HepG2 (cell line): ENCODE measurements around the gene TKFC. TPM values are rescaled to one million over a fixed set of nuclear protein-coding genes. Genes with fewer than 3 reads are reported as not detected.
A peak's percentile ranks its signal among the peaks of the same experiment; 100 is the strongest.

ENCODE experiments used
- ARNT ChIP-seq: fragments of 450-650 bp; IDR thresholded peaks from 2 replicates; pipeline ENCODE4 v1.6.1; 2017
- ATF5 ChIP-seq: sonication (generic); formaldehyde crosslinking; IDR thresholded peaks from 2 replicates; pipeline ENCODE4 v1.4.0; 2020; ENCODE audit warnings: mild to moderate bottlenecking, low read depth, missing genetic modification reagents
- DMAP1 ChIP-seq: IDR thresholded peaks from 2 replicates; pipeline ENCODE4 v1.6.1; 2016
- KDM1A ChIP-seq: IDR thresholded peaks from 2 replicates; pipeline ENCODE4 v1.6.1; 2016; ENCODE audit warnings: missing compliant biosample characterization
- NCOR1 ChIP-seq: fragments of 200-600 bp; sonication (generic); IDR thresholded peaks from 2 replicates; pipeline ENCODE4 v1.7.0; 2017; ENCODE audit warnings: antibody characterized with exemption, low read length, borderline replicate concordance
- RFXAP ChIP-seq: sonication (generic); formaldehyde crosslinking; IDR thresholded peaks from 2 replicates; pipeline ENCODE4 v1.4.0; 2020; ENCODE audit warnings: missing genetic modification reagents, borderline replicate concordance
- XRCC5 ChIP-seq: fragments of 200-400 bp; formaldehyde crosslinking; optimal IDR thresholded peaks from 2 replicates; pipeline ENCODE3; 2017; ENCODE audit warnings: mild to moderate bottlenecking, low read length
- ZNF124 ChIP-seq: sonication (generic); formaldehyde crosslinking; IDR thresholded peaks from 2 replicates; pipeline ENCODE4 v1.4.0; 2020; ENCODE audit warnings: missing genetic modification reagents
- ZNF280D ChIP-seq: sonication (generic); formaldehyde crosslinking; IDR thresholded peaks from 2 replicates; pipeline ENCODE4 v1.5.1; 2020; ENCODE audit warnings: mild to moderate bottlenecking, missing genetic modification reagents
- ZNF501 ChIP-seq: sonication (generic); formaldehyde crosslinking; IDR thresholded peaks from 2 replicates; pipeline ENCODE4 v1.5.1; 2020; ENCODE audit warnings: mild to moderate bottlenecking, moderate library complexity, missing genetic modification reagents
- ZNF704 ChIP-seq: sonication (generic); formaldehyde crosslinking; IDR thresholded peaks from 2 replicates; pipeline ENCODE4 v1.8.1; 2023; ENCODE audit warnings: mild to moderate bottlenecking, inconsistent platforms, moderate library complexity, missing genetic modification reagents, borderline replicate concordance
- ZZZ3 ChIP-seq: sonication (generic); formaldehyde crosslinking; IDR thresholded peaks from 2 replicates; pipeline ENCODE4 v1.4.0; 2020; ENCODE audit warnings: missing genetic modification reagents, mild to moderate bottlenecking, borderline replicate concordance
- polyA plus RNA-seq, 8 experiments: library from polyadenylated mRNA; depleted of rRNA in 3 of 8; stranded (reverse) in 7 of 8; unstranded in 1 of 8; fragments of >200 nt; fragmentation: Illumina TruSeq in 4 of 8; extraction: Trizol in 4 of 8; gene quantifications; 2 replicates each; pipeline versions ENCODE4 v1.2.1 to v1.2.3, GENCODE V29; 2011 to 2016; ENCODE audit warnings: low read depth in 4 of 8, missing spikeins in 1 of 8, mixed read lengths in 1 of 8; ENCODE audit not compliant: insufficient read depth in 1 of 8
- total RNA-seq, 5 experiments: library from RNA; depleted of rRNA; stranded (reverse); fragments of >200 nt; fragmentation: Illumina TruSeq; extraction: Trizol; gene quantifications; 2 replicates each; pipeline ENCODE4 v1.2.3, GENCODE V29; 2016; ENCODE audit warnings: low read depth in 1 of 5
- TF ChIP-seq, protein P1 (sequence below): sonication (generic); formaldehyde crosslinking; IDR thresholded peaks from 2 replicates; pipeline ENCODE4 v1.4.0; 2020; ENCODE audit warnings: mild to moderate bottlenecking, missing genetic modification reagents
- TF ChIP-seq, protein P2 (sequence below): sonication (generic); formaldehyde crosslinking; IDR thresholded peaks from 2 replicates; pipeline ENCODE4 v1.4.0; 2020; ENCODE audit warnings: mild to moderate bottlenecking, missing genetic modification reagents

Gene TKFC
- total and polyA plus RNA-seq, 2 of the 13 experiments (the other 11 are each of a cell fraction or from before 2014, with no cell fraction given) = 147 to 197 TPM

DNA sequence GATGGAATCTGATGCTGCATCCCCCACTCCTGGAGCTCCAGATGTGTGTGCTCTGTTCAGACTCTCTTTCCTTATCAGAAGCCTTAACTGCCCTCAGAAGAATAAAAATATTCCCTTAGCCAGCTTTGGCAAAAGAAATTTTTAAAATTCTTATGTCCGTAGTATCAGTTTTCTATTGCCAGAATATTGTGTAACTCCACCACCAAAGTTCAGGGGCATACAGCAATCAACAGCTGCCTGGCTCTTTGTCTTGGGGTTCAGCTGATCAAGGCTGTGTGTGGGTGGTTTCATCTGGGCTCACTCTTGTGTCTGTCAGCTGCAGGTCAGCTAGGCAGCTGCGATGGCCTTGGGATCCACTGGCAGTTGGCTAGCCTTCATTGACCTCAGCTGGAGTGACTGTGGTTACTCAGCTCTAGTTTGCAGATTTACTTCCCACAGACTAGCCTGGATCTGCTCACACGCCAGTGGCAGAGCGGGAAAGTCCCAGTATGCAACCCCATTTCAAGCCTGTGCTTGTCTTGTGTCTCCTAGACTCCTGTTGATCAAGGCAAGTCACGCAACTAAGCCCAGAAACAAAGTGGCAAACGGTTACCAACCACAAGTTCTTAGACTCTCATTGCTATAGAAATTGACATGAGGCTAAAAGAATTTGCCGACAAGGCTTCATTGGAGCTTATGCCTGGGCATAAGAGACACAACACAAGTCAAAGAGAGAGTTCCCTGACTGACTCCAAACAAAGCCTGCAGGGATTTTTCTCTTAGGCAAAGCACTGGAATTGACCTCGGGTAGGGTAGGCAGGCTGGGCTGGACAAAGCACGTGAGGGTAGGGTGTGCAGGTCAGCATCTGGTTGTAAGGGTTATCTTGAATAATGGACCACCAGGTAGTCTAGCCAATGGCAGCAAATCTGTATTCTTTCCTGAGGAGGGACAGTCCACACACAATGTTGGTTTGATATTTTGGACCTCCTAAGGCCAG, 36.6 kb downstream of the TKFC start (continued):
- TF ChIP-seq ZNF280D (CRISPR knock-in tag) (0 out of 2 replicates have a peak, but pooled peaks have one; percentile 60), ZNF704 (0 out of 2 replicates have a peak, but pooled peaks have one; percentile 41), DMAP1 (CRISPR knock-in tag) (0 out of 2 replicates have a peak, but pooled peaks have one; percentile 44), NCOR1 (peak; percentile 81), XRCC5 (no peak), KDM1A (CRISPR knock-in tag) (no peak), ARNT (no peak), RFXAP (peak; percentile 35; the same call in 1 of the 2 replicates), ZNF124 (no peak), ZZZ3 (no peak), ATF5 (CRISPR knock-in tag) (no peak), ZNF501 (CRISPR knock-in tag) (peak; percentile 36; the same call in 1 of the 2 replicates)
- TF ChIP-seq, protein P1, sequence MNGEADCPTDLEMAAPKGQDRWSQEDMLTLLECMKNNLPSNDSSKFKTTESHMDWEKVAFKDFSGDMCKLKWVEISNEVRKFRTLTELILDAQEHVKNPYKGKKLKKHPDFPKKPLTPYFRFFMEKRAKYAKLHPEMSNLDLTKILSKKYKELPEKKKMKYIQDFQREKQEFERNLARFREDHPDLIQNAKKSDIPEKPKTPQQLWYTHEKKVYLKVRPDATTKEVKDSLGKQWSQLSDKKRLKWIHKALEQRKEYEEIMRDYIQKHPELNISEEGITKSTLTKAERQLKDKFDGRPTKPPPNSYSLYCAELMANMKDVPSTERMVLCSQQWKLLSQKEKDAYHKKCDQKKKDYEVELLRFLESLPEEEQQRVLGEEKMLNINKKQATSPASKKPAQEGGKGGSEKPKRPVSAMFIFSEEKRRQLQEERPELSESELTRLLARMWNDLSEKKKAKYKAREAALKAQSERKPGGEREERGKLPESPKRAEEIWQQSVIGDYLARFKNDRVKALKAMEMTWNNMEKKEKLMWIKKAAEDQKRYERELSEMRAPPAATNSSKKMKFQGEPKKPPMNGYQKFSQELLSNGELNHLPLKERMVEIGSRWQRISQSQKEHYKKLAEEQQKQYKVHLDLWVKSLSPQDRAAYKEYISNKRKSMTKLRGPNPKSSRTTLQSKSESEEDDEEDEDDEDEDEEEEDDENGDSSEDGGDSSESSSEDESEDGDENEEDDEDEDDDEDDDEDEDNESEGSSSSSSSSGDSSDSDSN (CRISPR knock-in tag) = peak; percentile 52
- TF ChIP-seq, protein P2, sequence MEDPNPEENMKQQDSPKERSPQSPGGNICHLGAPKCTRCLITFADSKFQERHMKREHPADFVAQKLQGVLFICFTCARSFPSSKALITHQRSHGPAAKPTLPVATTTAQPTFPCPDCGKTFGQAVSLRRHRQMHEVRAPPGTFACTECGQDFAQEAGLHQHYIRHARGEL (CRISPR knock-in tag) = no peak
